Muscle layer of colon (tissue), 2 donors: Measurements from ENCODE around the gene LYPD6B.

Source experiments
- H3K27ac ChIP-seq: one replicate; pipeline ENCODE4 v1.7.0; 2013; ENCODE audit warnings: low read depth, mild to moderate bottlenecking, low read length, moderate library complexity
- H3K27me3 ChIP-seq, 2 donors: one replicate each; pipeline ENCODE4 v1.7.0; 2013; ENCODE audit warnings: low read length in 2 of 2, mild to moderate bottlenecking in 2 of 2; ENCODE audit not compliant: insufficient read depth in 2 of 2, control insufficient read depth in 1 of 2
- H3K36me3 ChIP-seq: one replicate; pipeline ENCODE4 v1.7.0; 2013; ENCODE audit warnings: mild to moderate bottlenecking, low read length; ENCODE audit not compliant: insufficient read depth
- H3K4me1 ChIP-seq: one replicate; pipeline ENCODE4 v1.7.0; 2013; ENCODE audit warnings: mild to moderate bottlenecking, low read length; ENCODE audit not compliant: insufficient read depth
- H3K4me3 ChIP-seq, 2 donors: one replicate each; pipeline ENCODE4 v1.7.0; 2013; ENCODE audit warnings: low read length in 2 of 2, low read depth in 1 of 2, mild to moderate bottlenecking in 1 of 2, moderate library complexity in 1 of 2
- H3K9ac ChIP-seq: one replicate; pipeline ENCODE4 v1.7.0; 2013; ENCODE audit warnings: low read length
- H3K9me3 ChIP-seq: one replicate; pipeline ENCODE4 v1.7.0; 2013; ENCODE audit warnings: mild to moderate bottlenecking, low read length
- donor health status: abdominal sarcoma.
- donor health status: Adenocarcinoma of cecum.

Gene LYPD6B

DNA sequence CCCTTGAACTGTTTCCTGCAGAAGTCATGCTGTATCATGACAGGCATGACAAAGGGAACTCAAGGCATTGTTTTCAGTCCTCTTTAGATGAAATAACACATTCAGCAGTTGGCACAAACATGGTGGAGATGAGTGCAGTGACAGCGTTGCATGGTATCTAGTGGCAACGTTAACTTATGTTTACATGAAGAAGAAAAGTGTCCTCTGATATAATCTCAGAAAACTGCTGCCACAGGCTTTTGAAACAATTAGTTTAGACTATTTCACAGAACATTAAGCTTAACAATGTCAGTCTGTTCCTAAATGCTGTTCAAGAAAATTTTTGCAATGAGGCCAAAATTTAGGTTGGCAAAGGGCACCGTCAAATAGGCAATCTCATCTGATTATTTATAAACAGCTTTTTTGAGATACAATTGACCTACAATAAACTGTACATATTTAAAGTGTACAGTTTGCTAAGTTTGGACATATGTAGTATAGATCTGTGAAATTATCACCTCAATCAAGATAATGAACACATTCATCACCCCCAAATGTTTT, 64.7 kb downstream of the LYPD6B start:
- H3K4me3 ChIP-seq: no peak overlapping the region
- H3K36me3 ChIP-seq: no peaks in the 10 kb centered on the region

DNA sequence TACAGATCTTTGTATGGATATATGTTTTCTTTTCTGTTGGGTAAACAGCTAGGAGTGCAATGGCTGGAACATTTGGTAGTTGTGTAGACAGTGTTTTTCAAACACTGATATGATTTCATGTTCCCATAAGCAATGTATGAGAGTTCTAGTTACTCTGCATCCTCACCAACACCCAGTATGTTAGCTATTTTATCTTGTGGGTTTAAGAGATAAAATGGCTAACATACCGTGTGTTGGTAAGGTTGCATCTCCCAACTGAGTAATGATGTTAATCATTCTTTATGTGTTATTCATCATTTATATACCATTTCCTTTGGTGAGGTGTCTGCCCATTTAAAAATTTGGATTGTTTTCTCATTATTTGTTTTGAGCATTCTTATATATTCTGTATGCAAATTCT, 65.7 kb downstream of the LYPD6B start:
- Histone ChIP-seq H3K4me1 (no peaks in the 10 kb centered on the region), H3K27me3 (no peaks in the 10 kb centered on the region), H3K36me3 (no peaks in the 10 kb centered on the region), H3K9ac (no peak overlapping the region), H3K4me3 (no peak overlapping the region), H3K27ac (no peak overlapping the region), H3K9me3 (no peaks in the 10 kb centered on the region)

More for the DNA sequence above, 64.7 kb downstream of the LYPD6B start:
- H3K9ac ChIP-seq: no peak overlapping the region
- no peaks in the 10 kb centered on the region for H3K27me3 ChIP-seq
- H3K9me3 ChIP-seq: no peaks in the 10 kb centered on the region
- H3K27ac ChIP-seq: no peak overlapping the region
- H3K4me1 ChIP-seq: no peaks in the 10 kb centered on the region

DNA sequence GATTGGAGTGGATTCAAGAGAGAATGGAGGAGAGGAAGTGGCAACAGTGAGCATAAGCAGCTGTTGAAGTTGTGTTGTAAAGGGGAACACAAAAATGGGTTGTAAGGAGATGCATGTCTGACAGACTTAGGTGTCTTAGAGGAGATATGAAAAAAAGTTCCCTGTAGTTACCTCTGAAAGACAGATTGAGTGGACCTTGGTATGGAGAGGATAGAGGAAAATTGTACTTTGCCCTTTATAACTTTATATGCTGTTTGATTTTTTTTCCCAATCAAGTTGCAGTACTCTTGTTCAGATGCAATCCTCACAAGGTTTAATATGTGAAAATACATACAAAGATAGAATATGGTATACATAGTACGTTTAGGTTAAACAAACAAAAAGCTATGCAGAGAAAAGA, 73.6 kb downstream of the LYPD6B start:
- H3K27me3 ChIP-seq: no peaks in the 10 kb centered on the region
- H3K4me3 ChIP-seq: no peak overlapping the region
- no peak overlapping the region for H3K27ac ChIP-seq
- no peak overlapping the region for H3K9ac ChIP-seq
- no peaks in the 10 kb centered on the region for H3K36me3 ChIP-seq
- H3K4me1 ChIP-seq: no peaks in the 10 kb centered on the region
- no peaks in the 10 kb centered on the region for H3K9me3 ChIP-seq

DNA sequence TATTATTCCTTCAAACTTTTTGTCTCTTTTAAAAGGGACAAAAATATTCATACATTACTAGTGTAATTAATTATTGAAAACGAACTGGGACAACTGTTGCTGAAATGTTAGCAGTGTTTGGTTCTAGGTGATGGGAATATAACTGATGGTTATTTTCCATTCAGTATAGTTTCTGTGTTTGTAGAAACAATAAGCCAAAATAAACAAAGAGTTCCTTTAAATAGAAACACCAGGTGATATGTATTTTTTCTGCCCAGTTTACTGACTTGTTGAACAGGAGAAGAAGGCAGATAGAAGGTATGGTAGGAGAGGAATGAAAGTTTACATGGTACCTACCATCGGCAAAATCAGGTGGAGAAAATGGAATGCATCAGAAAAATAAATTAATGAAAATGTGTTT, 74.2 kb downstream of the LYPD6B start:
- H3K36me3 ChIP-seq: no peaks in the 10 kb centered on the region
- H3K9me3 ChIP-seq: no peaks in the 10 kb centered on the region
- no peak overlapping the region for H3K9ac ChIP-seq
- no peak overlapping the region for H3K4me3 ChIP-seq
- no peak overlapping the region for H3K27ac ChIP-seq
- no peaks in the 10 kb centered on the region for H3K4me1 ChIP-seq
- H3K27me3 ChIP-seq: no peaks in the 10 kb centered on the region

DNA sequence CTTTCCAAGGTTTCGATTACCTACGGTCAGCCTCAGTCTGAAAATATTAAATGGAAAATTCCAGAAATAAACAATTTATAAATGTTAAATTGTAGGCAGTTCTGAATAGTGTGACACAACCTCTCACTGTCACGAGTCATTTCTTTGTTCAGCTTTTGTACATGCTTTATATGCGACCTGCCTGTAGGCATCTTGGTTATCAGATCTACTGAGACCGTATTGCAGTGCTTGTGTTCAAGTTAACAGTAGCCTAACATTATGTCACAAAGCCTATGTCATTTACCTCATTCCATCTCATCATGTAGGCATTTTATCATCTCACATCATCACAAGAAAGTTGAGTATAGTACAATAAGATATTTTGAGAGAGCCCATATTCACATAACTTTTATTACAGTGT, 77.3 kb downstream of the LYPD6B start:
- no peaks in the 10 kb centered on the region for H3K9me3 ChIP-seq
- H3K27ac ChIP-seq: no peak overlapping the region
- no peaks in the 10 kb centered on the region for H3K4me1 ChIP-seq
- no peaks in the 10 kb centered on the region for H3K36me3 ChIP-seq
- no peaks in the 10 kb centered on the region for H3K27me3 ChIP-seq
- H3K9ac ChIP-seq: no peak overlapping the region
- no peak overlapping the region for H3K4me3 ChIP-seq

DNA sequence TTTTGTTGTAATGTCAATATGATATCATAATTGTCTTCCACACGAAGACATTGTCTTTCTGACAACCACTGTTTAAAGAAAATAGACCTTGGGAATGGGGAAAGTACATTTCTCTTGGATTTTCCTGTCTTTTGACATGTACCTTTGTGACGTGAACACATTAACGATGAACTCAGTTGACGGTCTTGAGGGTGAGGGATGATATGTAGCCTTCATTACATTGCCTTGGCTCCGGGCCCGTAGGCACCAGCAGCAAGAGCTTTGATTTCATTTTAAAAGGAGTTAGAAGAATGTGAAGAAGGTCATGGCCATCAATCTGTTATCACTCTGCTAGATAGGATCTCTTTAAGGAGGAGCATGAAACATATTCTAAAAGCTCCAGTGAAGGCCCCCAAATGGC, 80.9 kb downstream of the LYPD6B start:
- H3K27ac ChIP-seq: no peak overlapping the region
- H3K4me3 ChIP-seq: no peak overlapping the region
- H3K4me1 ChIP-seq: no peaks in the 10 kb centered on the region
- H3K27me3 ChIP-seq: no peaks in the 10 kb centered on the region
- no peaks in the 10 kb centered on the region for H3K36me3 ChIP-seq
- no peaks in the 10 kb centered on the region for H3K9me3 ChIP-seq
- no peak overlapping the region for H3K9ac ChIP-seq

DNA sequence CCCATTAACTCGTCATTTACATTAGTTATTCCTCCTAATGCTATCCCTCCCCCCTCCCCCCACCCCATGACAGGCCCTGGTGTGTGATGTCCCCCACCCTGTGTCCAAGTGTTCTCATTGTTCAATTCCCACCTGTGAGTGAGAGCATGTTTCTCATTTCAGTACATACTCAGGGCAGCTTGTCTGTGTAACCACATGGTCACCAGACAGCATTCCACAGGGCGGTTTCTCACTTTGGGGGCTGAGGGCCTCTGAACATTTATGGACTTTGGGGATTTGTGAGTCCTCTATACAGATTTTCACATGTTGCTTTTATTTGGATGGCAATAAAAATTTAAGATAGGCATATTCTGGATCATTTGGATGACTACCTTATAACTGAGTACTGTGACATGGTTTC, 84.0 kb downstream of the LYPD6B start:
- Histone ChIP-seq H3K27ac (no peak overlapping the region), H3K36me3 (no peaks in the 10 kb centered on the region), H3K9me3 (no peaks in the 10 kb centered on the region), H3K9ac (no peak overlapping the region), H3K4me3 (no peak overlapping the region), H3K27me3 (no peaks in the 10 kb centered on the region), H3K4me1 (no peaks in the 10 kb centered on the region)

DNA sequence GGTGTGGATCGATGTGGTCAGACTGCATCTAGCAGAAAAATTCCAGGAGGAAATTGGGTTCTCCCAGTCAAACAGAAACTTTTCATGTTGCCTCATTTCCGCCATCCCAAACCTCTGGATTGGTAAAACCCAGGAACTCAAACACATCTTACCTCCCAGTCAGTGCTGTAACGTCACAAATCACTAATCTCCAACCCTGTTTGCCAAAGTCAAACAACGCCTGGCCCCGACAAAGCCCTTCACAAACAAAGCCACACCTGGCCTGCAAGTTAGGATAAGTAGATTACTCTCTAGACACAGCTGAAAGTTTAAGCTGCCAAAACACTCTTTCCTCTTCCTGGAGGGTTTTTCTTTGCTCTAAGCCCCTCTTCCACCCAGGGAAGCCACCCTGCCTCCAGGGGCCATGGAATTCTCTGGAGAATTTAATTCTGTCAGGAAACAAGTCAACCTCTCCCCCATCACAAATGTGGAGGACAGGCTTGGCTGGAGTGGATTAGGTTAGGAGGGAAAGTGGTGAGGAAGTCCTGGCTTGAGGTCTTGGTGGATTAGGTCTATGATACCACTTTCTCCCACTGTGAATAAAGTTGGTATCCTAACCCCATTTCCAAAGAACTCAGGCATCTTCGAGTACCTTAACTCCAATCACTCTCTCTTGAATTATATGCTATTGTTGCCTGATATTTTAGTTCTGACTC, 86.7 kb downstream of the LYPD6B start:
- H3K9ac ChIP-seq: no peak overlapping the region
- H3K27ac ChIP-seq: no peak overlapping the region
- no peaks in the 10 kb centered on the region for H3K4me1 ChIP-seq
- no peak overlapping the region for H3K4me3 ChIP-seq
- no peaks in the 10 kb centered on the region for H3K27me3 ChIP-seq
- no peaks in the 10 kb centered on the region for H3K9me3 ChIP-seq
- H3K36me3 ChIP-seq: no peaks in the 10 kb centered on the region

DNA sequence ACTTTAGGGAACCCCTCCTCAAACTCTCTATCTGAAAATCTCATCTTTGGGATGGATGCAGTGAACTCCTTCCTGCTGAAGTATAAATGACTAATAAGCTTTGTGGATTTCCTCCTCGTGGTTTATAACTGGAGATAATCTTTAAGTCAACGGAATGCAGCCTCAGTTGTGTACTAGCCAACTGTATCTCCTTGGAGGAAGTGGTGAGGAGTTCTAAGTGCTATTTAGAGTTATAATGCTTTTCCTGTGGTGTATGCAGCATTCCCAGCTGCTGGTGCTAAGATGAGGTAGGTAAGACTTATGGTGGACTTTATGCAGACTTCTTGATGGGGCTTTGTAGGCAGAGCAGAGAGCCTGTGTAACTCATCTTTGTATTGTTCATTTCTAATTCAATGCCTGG, 90.9 kb downstream of the LYPD6B start:
- no peaks in the 10 kb centered on the region for H3K4me1 ChIP-seq
- H3K36me3 ChIP-seq: no peaks in the 10 kb centered on the region
- no peaks in the 10 kb centered on the region for H3K27me3 ChIP-seq
- H3K4me3 ChIP-seq: no peak overlapping the region
- H3K27ac ChIP-seq: no peak overlapping the region
- no peaks in the 10 kb centered on the region for H3K9me3 ChIP-seq
- H3K9ac ChIP-seq: no peak overlapping the region

DNA sequence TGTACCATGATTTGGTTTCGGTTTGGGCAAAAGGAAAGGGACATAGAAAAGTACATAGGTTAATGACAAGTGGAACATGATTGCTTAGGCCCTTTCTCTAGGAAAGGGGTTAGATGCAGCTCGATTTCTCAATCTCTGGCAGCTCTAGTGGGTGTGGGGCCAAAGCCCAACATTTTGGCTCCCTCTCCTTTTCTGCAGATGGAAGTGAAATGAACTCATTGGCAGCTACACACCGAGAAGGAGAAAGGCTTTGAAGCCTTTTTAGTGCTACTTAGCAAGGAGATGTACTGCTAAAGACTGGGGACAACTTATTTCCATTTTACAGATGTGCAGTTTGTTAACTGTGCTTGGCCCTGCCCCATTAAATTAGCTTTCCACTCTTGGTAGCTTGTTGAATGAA, 93.8 kb downstream of the LYPD6B start:
- Histone ChIP-seq H3K9me3 (no peaks in the 10 kb centered on the region), H3K4me1 (no peaks in the 10 kb centered on the region), H3K27ac (no peak overlapping the region)

DNA sequence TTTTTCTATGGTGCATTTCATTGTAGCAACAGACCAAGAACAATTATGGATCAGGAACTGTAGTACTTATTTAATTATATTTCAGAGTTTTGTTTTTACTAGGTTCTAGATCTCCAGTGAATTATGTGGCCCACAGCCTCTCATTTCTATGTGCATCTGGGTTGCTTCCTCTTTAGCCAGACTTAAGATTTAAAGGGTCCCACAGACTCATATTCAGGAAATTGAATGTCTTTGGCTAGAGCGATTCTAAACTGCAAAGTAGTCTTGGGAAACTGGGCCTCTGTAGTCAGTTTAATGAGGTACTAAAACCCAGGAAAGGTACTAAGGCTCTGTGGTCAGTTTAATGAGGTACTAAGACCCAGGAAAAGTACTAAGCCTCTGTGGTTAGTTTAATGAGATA, 94.4 kb downstream of the LYPD6B start:
- Histone ChIP-seq H3K36me3 (no peaks in the 10 kb centered on the region), H3K27me3 (no peaks in the 10 kb centered on the region), H3K9me3 (no peaks in the 10 kb centered on the region)

More for the DNA sequence above, 93.8 kb downstream of the LYPD6B start:
- Histone ChIP-seq H3K4me3 (no peak overlapping the region), H3K27me3 (no peaks in the 10 kb centered on the region), H3K9ac (no peak overlapping the region), H3K36me3 (no peaks in the 10 kb centered on the region)

DNA sequence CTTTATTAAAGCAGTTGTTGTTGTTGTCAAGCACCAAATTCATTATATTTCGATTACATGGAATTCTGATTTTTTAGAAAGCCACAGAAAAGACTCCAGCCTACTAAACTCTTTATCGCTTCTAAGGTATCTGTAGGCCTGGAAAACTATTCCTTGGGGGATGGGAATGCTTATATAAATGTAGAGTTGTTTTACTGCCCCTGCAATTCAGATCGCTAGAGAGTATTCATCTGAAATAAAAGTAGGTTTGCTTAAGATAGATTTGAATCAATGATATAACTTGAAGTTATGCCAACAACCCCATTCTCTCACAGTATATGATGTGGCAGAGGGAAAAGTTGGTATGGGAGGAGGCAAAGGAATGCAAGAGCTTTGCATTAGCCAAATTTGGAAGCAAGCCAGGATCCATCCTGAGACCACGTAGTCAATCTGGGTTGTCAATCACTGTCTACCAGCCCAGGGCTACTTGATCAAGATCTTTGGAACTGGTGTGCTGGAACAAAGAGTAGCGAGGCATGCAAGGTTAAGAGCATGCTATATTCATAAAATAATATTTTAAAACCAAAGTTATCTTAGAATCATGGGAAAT, 95.9 kb downstream of the LYPD6B start:
- Histone ChIP-seq H3K36me3 (no peaks in the 10 kb centered on the region), H3K27ac (no peak overlapping the region)

More for the DNA sequence above, 94.4 kb downstream of the LYPD6B start:
- Histone ChIP-seq H3K4me1 (no peaks in the 10 kb centered on the region), H3K27ac (no peak overlapping the region), H3K9ac (no peak overlapping the region), H3K4me3 (no peak overlapping the region)

More for the DNA sequence above, 95.9 kb downstream of the LYPD6B start:
- Histone ChIP-seq H3K27me3 (no peaks in the 10 kb centered on the region), H3K9me3 (no peaks in the 10 kb centered on the region), H3K9ac (no peak overlapping the region), H3K4me3 (no peak overlapping the region), H3K4me1 (no peaks in the 10 kb centered on the region)
